HG03342 (cell line): ENCODE data around the gene WDFY2.

Experiments used
- ATAC-seq: cut with Tn5 transposase; IDR thresholded peaks from one replicate; pipeline ENCODE4 v1.9.1; 2021; ENCODE audit warnings: mild to moderate bottlenecking, moderate library complexity; ENCODE audit not compliant: unreplicated experiment

Gene WDFY2

DNA sequence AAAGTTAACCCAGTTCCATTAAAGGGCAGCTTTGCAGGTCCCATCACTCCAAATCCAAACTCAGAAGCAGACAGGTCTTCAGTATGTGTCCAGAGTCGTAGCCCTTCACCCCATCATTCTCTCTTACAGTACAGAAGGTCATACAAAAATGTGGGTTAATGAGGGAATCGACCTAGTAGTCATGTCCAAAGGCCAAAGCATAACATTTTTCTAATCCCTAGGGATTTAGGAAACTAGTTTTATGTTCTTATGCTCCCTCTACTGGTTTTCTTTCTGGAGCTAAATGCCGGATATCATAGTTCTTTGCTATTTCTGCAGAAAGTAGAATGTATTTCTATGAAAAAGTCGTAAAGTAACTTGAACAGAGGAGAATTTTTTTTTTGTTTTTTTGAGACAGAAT is 147.5 kb downstream of the WDFY2 start:
- no peak for ATAC-seq

DNA sequence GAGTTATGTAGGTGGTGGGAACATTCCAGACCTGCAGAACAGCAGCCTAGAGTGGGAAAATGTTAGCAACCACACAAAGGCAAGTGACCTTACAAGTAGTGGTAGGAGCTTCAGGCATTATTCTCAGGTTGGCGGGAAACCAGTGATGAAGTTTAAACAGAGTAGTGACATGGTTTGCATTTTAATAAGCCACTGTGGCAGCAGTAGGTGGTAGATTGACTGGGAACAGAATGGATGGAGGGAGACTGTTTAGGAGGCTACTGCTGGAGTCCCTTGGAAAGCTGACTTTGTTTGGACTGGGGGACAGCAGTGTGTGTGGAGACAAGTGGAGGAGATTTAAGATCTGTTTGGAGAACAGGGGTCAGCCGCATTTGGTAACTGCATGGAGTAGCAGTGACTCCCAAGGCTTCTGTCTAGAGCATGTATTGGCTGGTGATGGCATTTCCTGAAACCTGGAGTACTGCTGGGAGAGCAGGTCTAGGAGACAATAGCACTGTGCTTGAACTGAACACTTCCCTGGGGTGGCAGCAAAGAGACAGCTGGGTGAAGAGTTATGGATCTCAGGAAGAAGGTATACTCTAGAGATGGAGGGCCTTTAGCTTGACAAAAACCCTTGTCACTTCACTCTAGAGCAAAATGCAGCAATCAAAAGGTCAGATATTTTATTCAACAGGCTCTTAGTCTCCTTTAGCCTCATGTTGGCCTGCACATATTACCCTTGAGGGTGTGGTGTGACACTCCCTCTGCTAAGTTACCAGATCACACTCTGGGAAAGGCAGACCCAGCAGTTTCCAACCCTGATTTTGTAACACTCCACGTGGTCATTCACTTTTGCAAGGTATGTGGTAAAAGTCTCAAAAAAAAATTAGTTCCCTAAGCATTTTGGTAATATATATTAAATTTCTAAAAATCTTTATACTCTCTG is 149.4 kb downstream of the WDFY2 start:
- no peak for ATAC-seq

- no peak for ATAC-seq
Measured at GRCh38 chr13:51734786-51735185, 150.5 kb downstream of the WDFY2 start.

DNA sequence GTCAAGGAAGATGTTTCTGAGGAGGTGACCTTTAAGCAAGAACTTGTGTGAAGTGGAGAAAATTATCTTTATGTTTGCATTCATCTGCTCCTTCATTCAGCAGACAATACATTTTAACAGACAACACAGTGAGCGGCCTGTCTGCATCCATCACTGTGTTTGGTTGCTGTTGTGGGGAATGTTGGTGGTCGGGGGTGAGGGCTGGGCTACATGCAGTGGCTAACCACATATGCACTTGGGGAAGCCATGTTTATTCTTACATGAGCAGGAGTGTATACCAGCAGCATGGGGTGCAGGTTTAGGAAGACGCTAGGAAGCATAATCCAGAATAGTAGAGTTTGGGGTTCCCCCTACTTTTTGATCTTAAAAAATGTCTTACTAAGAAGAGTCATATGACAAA is 153.3 kb downstream of the WDFY2 start:
- no peak for ATAC-seq

GRCh38 chr13:51738226-51738905 is 154.1 kb downstream of the WDFY2 start:
- ATAC-seq = no peak

DNA sequence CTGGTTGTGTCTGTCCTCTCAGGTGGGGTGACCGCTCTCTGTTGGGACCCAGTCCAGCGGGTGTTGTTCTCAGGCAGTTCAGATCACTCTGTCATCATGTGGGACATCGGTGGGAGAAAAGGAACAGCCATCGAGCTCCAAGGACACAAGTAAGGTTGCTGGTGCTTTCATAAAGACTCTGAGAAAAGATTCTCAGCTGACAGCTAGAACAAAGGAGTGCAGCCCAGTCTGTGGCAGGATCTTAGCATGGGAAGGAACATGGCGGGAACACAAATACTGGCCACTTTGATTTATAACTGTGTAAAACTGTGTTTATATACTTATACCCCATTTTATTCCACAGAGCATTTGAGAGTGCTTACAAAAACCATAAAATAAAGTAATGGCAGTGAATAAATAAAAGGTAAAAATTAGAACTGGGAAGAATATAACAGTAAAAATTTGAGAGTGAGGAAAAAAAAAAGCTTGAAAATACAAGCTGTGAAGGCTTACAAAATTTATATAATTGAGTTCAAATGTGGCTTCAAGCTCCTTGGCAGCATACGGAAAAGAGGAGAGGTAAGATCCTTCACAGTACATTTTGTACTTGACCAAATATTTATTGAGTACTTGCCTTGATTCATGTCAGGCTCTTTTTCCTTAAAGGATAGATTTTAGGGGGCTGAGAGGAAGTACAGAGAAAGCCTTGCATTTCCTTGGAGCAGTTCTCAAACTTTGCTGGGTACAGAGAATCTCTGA is 154.9 kb downstream of the WDFY2 start:
- ATAC-seq = no peak

DNA sequence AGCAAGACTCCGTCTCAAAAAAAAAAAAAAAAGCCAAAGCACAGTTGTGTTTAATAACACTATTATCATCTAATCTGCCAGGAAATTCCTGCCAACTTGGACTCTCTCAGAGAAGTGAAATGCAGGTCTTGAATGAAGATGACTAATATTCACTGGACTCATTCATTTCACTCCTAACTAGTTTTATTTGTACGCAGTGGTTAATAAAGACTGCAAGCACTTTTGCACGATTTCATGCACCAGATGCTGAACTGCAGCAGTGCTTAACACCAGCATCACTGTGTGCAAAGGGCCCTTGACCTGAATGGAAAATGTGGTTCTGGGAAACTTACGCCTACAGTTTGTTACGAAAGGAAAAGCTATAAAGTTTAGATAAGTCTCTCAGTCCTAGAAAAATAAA is 156.4 kb downstream of the WDFY2 start:
- no peak for ATAC-seq

DNA sequence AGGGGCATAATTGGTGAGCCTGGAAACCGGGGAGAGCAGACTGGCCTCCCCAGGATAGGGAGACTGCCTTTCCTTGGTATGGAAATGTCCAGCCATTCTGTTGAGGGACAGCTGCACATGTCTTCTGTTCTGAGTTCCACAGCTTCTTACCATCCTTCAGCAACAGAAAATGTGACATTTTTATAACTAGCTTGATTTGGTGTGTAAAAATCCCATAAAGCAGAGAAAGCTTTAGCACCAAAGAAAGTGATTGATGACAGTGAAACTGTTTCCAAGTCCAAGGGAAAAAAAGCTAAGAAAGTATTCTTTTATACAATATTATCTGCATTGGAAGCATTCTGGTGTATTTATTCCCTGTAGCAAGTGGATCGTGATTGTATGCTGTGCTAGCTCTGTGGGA is 157.8 kb downstream of the WDFY2 start:
- no peak for ATAC-seq

DNA sequence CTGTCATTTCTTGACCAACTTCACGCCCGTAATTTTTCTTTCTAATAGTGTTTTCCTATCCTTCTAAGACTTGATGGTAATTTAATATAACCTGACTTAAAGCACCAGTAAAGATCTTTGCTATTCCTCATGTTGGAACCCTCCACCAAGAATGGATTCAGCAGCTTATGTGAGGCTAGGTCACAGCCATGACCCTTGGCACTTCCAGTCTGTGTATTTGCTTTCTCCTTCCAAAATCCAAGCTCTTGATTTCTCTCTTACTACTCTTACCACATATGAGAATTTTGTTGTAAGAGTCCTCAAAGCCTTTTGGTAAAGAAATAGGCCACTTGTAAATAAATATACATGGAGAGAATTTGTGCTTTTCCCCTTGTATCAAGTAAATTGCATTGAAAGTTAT is 158.3 kb downstream of the WDFY2 start:
- ATAC-seq = no peak

DNA sequence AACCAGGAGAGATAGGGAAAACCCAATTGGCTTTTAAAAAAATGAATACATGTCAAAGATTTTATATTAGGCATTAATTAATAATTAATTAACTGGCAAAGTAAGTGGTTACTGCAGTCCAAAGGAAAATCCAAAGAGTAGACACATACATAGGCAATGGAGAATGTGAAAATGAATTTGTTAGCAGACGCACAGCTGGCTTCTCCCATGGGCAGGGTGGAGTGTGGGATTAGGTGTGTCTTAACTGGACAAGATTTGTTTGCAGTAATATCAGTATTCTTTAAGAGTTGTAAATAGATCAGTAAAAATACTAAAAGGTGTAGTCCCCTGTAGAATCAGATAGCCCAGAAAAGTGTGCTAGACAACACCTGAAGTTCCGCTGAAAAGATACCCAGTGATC is 161.0 kb downstream of the WDFY2 start:
- no peak for ATAC-seq

GRCh38 chr13:51746802-51747201 is 162.5 kb downstream of the WDFY2 start:
- ATAC-seq = no peak

DNA sequence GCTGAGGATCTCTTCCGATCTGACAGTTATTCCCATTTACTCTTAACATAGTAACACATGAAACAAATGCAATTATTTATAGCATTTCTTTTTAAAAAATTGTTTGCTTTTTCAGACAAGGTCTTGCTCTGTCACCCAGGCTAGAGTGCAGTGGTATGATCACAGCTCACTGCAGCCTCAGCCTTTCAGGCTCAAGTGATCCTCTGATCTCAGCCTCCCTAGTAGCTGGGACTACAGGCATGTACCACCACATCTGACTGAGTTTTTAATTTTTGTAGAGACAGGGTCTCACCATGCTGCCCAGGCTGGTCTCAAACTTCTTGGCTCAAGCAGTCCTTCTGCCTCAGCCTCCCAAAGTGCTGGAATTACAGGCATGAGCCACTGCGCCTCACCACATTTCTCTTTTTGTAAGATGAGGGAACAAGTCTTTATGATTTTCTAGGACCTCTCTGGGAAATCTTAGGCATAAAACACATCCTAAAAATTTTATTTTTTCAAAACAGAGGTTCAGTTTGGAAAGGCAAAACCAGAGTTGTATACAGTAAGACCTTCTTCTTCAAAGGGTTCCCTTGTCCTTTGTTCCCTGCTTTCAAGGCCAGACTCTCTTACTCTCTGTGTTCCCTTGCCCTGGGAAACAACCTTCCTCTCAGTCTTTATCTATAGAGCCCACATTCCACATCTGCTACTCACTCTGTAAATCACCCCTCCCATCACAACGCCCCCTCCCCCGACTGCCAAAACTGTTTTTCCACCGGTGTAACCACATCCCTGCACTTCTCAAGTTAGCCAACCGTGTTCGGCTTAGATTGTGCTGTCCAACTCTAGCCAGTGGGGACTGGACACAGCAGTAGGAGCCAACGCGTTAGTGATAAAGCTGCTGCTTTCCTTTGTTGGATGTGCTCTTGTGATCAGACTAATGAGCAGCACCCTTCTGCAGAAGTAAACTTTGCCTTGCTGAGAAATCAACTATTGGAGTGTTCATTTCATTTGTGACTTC is 163.5 kb downstream of the WDFY2 start:
- no peak for ATAC-seq

DNA sequence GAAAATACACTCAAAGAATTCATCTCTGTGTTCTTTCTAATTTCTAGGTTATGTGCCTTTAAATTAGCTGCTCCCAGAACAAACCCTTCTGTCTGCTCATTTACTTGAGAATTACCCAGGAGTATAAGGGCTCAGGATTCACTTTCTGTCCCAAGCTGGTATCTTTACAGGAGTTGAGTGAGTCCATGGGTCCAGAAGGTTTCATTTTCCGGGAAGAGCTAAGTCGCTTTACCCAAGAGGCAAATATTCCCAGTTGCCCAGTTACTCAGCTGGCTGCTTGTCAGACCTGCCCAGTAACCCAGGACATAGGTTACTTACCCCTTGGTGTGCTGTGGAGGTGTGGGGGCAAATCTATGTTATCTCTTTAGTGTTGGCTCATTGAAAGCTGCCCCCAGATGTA is 172.4 kb downstream of the WDFY2 start:
- no peak for ATAC-seq

DNA sequence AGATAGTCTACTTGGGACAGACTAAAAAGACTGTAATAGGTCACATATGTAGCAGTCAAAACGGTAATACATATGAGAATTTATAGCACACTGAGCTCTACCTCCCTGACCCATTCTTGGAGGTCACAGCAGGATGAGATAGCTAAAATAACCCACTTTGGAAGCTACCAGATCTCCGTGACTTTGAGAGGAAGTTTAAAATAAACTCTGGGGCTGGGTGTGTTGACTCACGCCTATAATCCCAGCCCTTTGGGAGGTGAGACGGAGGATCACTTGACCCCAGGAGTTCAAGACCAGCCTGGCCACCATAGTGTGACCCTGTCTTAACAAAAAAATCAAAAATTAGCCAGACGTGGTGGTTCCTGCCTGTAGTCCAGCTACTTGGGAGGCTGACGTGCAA is 174.4 kb downstream of the WDFY2 start:
- no peak for ATAC-seq

GRCh38 chr13:51759240-51759639 is 175.0 kb downstream of the WDFY2 start:
- no peak for ATAC-seq

GRCh38 chr13:51760592-51760991 is 176.3 kb downstream of the WDFY2 start:
- no peak for ATAC-seq

GRCh38 chr13:51761643-51762350 is 177.5 kb downstream of the WDFY2 start:
- no peak for ATAC-seq

GRCh38 chr13:51763486-51763885 is 179.2 kb downstream of the WDFY2 start:
- no peak for ATAC-seq

- peak; percentile 85 for ATAC-seq
Measured at GRCh38 chr13:51764184-51765141, 180.2 kb downstream of the WDFY2 start.
